Measurements from ENCODE around the gene TMA16.

Gene TMA16

GRCh38 chr4:163565226-163566135 is 71.0 kb downstream of the TMA16 start:
- no peak for DNase-seq

GRCh38 chr4:163566257-163566796 is 71.8 kb downstream of the TMA16 start:
- no peak for DNase-seq

DNA sequence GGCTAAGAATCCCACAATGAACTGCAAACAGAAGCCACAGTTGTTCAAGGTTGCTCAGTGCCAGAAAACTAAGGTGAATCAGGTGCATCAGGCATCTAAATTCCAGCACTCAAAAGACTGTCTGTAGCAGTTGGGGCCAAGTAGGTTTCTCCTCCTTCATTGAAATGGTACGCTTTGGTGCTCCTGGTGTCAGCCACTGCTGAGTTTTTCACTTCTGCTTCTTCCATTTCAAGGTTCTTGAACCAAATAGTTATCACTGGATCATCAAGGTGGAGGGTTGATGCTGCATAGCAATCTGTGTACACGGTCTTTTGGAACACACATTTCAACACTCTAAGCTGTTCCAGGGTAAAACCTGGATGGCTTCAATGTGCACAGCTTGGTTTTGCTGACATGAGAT is 74.4 kb downstream of the TMA16 start:
- no peak for DNase-seq
